Psoas muscle (tissue), 8 donors: Measurements from ENCODE around the gene TPPP3. TPM values are rescaled to one million over a fixed set of nuclear protein-coding genes. Genes with fewer than 3 reads are reported as not detected.
"Not testable (repeated sequence)": the region's sequence is repeated elsewhere in the genome, so short reads cannot be mapped to it uniquely, and the experiment has no call there.

Experiments used
- ATAC-seq, 4 donors: fragments of 200-7000 bp; cut with Tn5 transposase; one replicate each; pipeline ENCODE4 v1.9.1; 2020; ENCODE audit warnings: moderate library complexity in 3 of 4, mild to moderate bottlenecking in 2 of 4
- DNase-seq, 2 donors: peaks; one replicate each; pipeline ENCODE4 v3.0.0-alpha.2; 2020
- H3K27ac ChIP-seq: fragments of 200-600 bp; one replicate; pipeline ENCODE4 v1.8.0; 2022
- H3K27me3 ChIP-seq, 3 donors: fragments of 200-600 bp in 1 of 3; one replicate each; pipeline versions ENCODE4 v1.6.1 to v1.8.0; 2013 to 2022; ENCODE audit warnings: low read length in 2 of 3, mild to moderate bottlenecking in 2 of 3, moderate library complexity in 1 of 3; ENCODE audit not compliant: insufficient read depth in 3 of 3
- H3K36me3 ChIP-seq, 2 donors: fragments of 200-600 bp in 1 of 2; one replicate each; pipeline versions ENCODE4 v1.6.1 to v1.8.0; 2013 to 2022; ENCODE audit warnings: low read depth in 1 of 2, mild to moderate bottlenecking in 1 of 2, moderate library complexity in 1 of 2; ENCODE audit not compliant: insufficient read depth in 1 of 2
- H3K4me1 ChIP-seq: fragments of 200-600 bp; one replicate; pipeline ENCODE4 v1.8.0; 2022
- H3K4me3 ChIP-seq: fragments of 200-600 bp; one replicate; pipeline ENCODE4 v1.8.0; 2022; ENCODE audit warnings: mild to moderate bottlenecking
- H3K9me3 ChIP-seq: fragments of 200-600 bp; one replicate; pipeline ENCODE4 v1.8.0; 2022
- CTCF ChIP-seq: fragments of 200-600 bp; IDR thresholded peaks from one replicate; pipeline ENCODE4 v1.8.0; 2022; ENCODE audit warnings: antibody characterized with exemption
- WGBS, 3 donors: extraction: QIAGEN DNeasy Blood & Tissue Kit; methylation state at CpG; one replicate each; pipeline versions ENCODE4 v1.1.6 to v1.1.7; 2013; 5-methylcytosine and 5-hydroxymethylcytosine counted together
- intact Hi-C, 2 donors: fragments of 100-400 bp; cut with DNase I; formaldehyde crosslinking; loops; one replicate each; pipeline versions ENCODE4 v1.11.0 to v1.14.2; 2022
- polyA plus RNA-seq, 3 donors: library from polyadenylated mRNA; stranded (reverse); fragments of 200-250 nt; gene quantifications; one replicate each; pipeline ENCODE4 v1.2.3, GENCODE V29; 2013
- total RNA-seq, 4 donors: library from RNA; stranded (reverse); fragmentation: NEBNext Ultra II Directional in 2 of 4; extraction: Animal tissue kit (Norgen Biotek cat#: 25700) in 2 of 4; gene quantifications; one replicate each; pipeline versions ENCODE4 v1.2.1 to v1.2.4, GENCODE V29; 2021 to 2023
- donor health status: healthy with polysubstance abuse.
- donor health status: DM: no; HTN: no; CAD: no; lungs with moderate emphysema.
- donor health status: Bipolar disorder and iron deficiency.
- donor health status: healthy.
- donor health status: DM: yes; HTN: yes; CAD: no.
- donor health status: DM: no; HTN: no; CAD: no.
- donor health status: DM: no; HTN: no; CAD: no.
- donor health status: DM: yes; HTN: yes; CAD: no.

Gene TPPP3
- total and polyA plus RNA-seq, 7 donors: 5.3 to 36.4 (median 21.4) TPM

GRCh38 chr16:67419502-67419901, 26.2 kb upstream of the TPPP3 start:
- H3K36me3 ChIP-seq: no peaks in the 10 kb centered on the region
- H3K27ac ChIP-seq: no peak overlapping the region
- ATAC-seq (no peak), DNase-seq (no peak)
- H3K4me1 ChIP-seq: peaks cover 7% of the 10 kb centered on the region
- H3K27me3 ChIP-seq: no peaks in the 10 kb centered on the region
- intact Hi-C loops: loop anchor here (5.0 to 10.0 kb wide), 3 partner anchors 47 to 165 kb away; no protein-coding TSS in a partner anchor
- 87 to 91% (median 90%) methylated on average over 3 of the region's 3 CpGs for WGBS, 3 donors
- H3K4me3 ChIP-seq: no peak overlapping the region
- H3K9me3 ChIP-seq: no peaks in the 10 kb centered on the region
- TF ChIP-seq CTCF: no peak

DNA sequence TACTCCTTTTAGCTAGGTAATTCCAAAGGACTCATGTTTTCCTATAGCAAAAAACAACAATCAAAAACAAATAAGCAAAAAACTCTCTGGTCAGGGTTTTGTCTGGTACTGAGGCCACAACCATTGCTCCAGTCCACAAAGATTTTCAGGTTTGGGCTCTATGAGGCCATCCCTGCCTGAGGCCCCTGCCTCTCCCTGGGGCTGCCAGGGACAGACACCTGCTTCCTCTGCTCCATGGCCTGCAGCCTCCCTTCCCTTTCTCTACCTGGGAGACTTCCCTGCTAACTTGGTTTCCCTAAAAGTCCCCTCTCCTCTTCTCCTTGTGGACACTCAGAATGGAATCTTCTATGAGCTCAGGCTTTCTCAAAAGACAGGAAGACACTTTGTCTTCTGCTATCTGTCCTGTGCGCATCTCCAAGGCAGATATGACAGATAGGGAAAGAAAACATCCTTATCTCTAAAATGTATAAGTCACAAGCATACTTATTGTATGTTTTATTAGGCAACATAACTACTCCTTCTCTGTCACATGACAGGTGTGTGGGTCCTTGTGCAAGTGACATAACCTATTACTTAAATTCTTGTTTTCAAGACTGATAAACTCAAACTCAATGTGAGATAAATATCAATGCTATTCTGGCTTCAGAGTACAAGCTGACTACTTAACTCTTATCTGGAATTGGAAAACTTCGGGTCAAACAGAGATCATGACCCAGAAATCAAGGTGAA, 24.2 kb upstream of the TPPP3 start:
- ATAC-seq: no peak

GRCh38 chr16:67415872-67416793, 22.8 kb upstream of the TPPP3 start, which contains the start of gene ZDHHC1:
Gene ZDHHC1 (minus strand): TSS chr16:67416477. CDS start chr16:67407775, 8,702 bp downstream.
- 1 to 3% (median 2%) methylated on average over 56 to 73 of the region's 73 CpGs for WGBS, 3 donors
- TF ChIP-seq CTCF: peak; percentile 58
- Histone ChIP-seq H3K9me3 (no peaks in the 10 kb centered on the region), H3K4me1 (peaks cover 23% of the 10 kb centered on the region), H3K27ac (peak within 1 kb of the TSS; percentile 82), H3K27me3 (no peaks in the 10 kb centered on the region), H3K4me3 (peak within 1 kb of the TSS; percentile 97), H3K36me3 (no peaks in the 10 kb centered on the region)
- DNase-seq: peak; percentile 83 to 87
- intact Hi-C loops: loop anchor here (2.0 to 10.0 kb wide), 4 partner anchors 44 to 161 kb away; no protein-coding TSS in a partner anchor
- ATAC-seq: peak; percentile 96 to 99 (median 98)

More for the DNA sequence above, 24.2 kb upstream of the TPPP3 start:
- Histone ChIP-seq H3K27ac (no peak overlapping the region), H3K4me1 (peaks cover 23% of the 10 kb centered on the region), H3K27me3 (no peaks in the 10 kb centered on the region), H3K9me3 (no peaks in the 10 kb centered on the region), H3K36me3 (no peaks in the 10 kb centered on the region), H3K4me3 (no peak overlapping the region)
- 89 to 95% (median 91%) methylated on average over 2 of the region's 2 CpGs for WGBS, 3 donors
- no peak for DNase-seq
- no peak for TF ChIP-seq CTCF
- intact Hi-C loops: loop anchor here (2.0 to 10.0 kb wide), 4 partner anchors 45 to 163 kb away; no protein-coding TSS in a partner anchor

DNA sequence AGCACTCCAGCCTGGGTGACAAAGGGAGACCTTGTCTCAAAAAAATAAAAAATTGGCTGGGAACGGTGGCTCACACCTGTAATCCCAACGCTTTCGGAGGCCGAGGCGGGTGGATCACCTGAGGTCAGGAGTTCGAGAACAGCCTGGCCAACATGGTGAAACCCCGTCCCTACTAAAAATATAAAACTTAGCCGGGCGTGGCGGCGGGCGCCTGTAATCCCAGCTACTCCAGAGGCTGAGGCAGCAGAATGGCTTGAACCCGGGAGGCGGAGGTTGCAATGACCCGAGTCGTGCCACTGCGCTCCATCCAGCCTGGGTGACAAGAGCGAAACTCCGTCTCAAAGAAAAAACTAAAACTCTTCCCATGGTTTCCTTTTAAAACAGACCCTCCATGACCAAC, 22.1 kb upstream of the TPPP3 start:
- intact Hi-C loops: loop anchor here (5.0 to 10.0 kb wide), 3 partner anchors 43 to 161 kb away; no protein-coding TSS in a partner anchor
- not testable (repeated sequence) for H3K36me3 ChIP-seq, H3K27me3 ChIP-seq, H3K27ac ChIP-seq, ATAC-seq, H3K9me3 ChIP-seq
- peak in 1 of 2 donors; percentile 46 for DNase-seq
- Histone ChIP-seq H3K4me1 (peaks cover 23% of the 10 kb centered on the region), H3K4me3 (peak overlapping the region; percentile 97)
- WGBS, 3 donors: 83 to 91% (median 89%) methylated on average over 19 of the region's 19 CpGs
